Measurements from ENCODE around the gene WASHC3.

The WASHC3 gene

DNA sequence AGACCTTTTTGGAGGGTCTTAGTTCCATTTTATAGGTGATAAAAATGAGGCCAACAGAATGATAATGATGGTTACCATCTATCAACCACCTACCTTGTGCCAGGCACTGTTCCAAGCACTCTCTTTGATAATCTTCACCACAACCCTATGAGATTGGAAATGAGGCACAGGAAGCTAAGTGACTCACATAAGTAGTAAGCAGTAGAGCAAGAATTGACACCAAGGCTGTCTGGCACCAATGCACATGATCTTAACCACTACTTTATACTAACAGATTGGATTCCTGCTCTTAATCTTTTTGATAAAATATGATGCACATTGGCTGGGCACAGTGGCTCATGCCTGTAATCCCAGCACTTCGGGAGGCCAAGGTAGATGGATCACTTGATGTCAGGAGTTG is 93.0 kb downstream of the WASHC3 start:
- no peak for DNase-seq (ENCODE audit: low spot score)

- no peak for DNase-seq (ENCODE audit: low spot score)
These were observed 94.3 kb downstream of the WASHC3 start for GRCh38 chr12:101967506-101967905.

GRCh38 chr12:101966496-101966895 is 95.3 kb downstream of the WASHC3 start:
- DNase-seq (ENCODE audit: low spot score): no peak

GRCh38 chr12:101963697-101964096 is 98.1 kb downstream of the WASHC3 start:
- no peak for DNase-seq (ENCODE audit: low spot score)
